HL-60 (cell line): ENCODE results near the gene TMEM221.

Experiments used
- DNase-seq, 2 experiments: peaks; one replicate each; pipeline ENCODE4 v3.0.0-alpha.2; 2010 to 2020; ENCODE audit warnings: low read depth in 1 of 2, low spot score in 1 of 2
- H3K27ac ChIP-seq: fragments of 250-450 bp; sonication (Bioruptor Pico); replicated peaks from 2 replicates; pipeline ENCODE4 v1.5.1; 2020; ENCODE audit warnings: mild to moderate bottlenecking, moderate library complexity
- H3K27me3 ChIP-seq: fragments of 250-450 bp; sonication (Bioruptor Pico); 2 replicates; pipeline ENCODE4 v1.5.1; 2021; ENCODE audit warnings: mild to moderate bottlenecking, moderate library complexity; ENCODE audit not compliant: insufficient read depth, poor library complexity, severe bottlenecking
- H3K4me3 ChIP-seq: replicated peaks from 2 replicates; pipeline ENCODE4 v1.5.1; 2011; ENCODE audit warnings: mild to moderate bottlenecking, control low read depth, low read length; ENCODE audit not compliant: insufficient read depth
- CTCF ChIP-seq: IDR thresholded peaks from one replicate; pipeline ENCODE4 v1.5.1; 2011; ENCODE audit warnings: low read length, control low read depth, inconsistent platforms; ENCODE audit not compliant: insufficient read depth
- GABPA ChIP-seq: IDR thresholded peaks from 2 replicates; pipeline ENCODE4 v1.6.1; 2012; ENCODE audit warnings: low read depth
- POLR2AphosphoS5 ChIP-seq: IDR thresholded peaks from 2 replicates; pipeline ENCODE4 v1.6.1; 2012; ENCODE audit warnings: low read depth
- REST ChIP-seq: IDR thresholded peaks from 2 replicates; pipeline ENCODE4 v1.6.1; 2012; ENCODE audit warnings: low read depth; ENCODE audit not compliant: insufficient replicate concordance
- SPI1 ChIP-seq: IDR thresholded peaks from 2 replicates; pipeline ENCODE4 v1.6.1; 2012; ENCODE audit warnings: low read depth, mild to moderate bottlenecking, borderline replicate concordance

Gene TMEM221

GRCh38 chr19:17423429-17424208 is 24.8 kb downstream of the TMEM221 start:
- no peak for TF ChIP-seq SPI1
- no peak for TF ChIP-seq REST
- no peak for TF ChIP-seq POLR2AphosphoS5
- no peak for TF ChIP-seq GABPA
- DNase-seq = no peak
- Histone ChIP-seq H3K4me3 (no peak overlapping the region), H3K27ac (no peak overlapping the region), H3K27me3 (no peaks in the 10 kb centered on the region)

GRCh38 chr19:17421942-17422341 is 26.5 kb downstream of the TMEM221 start:
- no peak overlapping the region for H3K4me3 ChIP-seq
- TF ChIP-seq CTCF (no peak), SPI1 (no peak), REST (no peak), POLR2AphosphoS5 (no peak), GABPA (no peak)
- DNase-seq = no peak
- no peaks in the 10 kb centered on the region for H3K27me3 ChIP-seq
- no peak overlapping the region for H3K27ac ChIP-seq

GRCh38 chr19:17420475-17420924 is 28.0 kb downstream of the TMEM221 start:
- peak in 1 of 2 experiments; percentile 34 for DNase-seq
- H3K4me3 ChIP-seq = peak overlapping the region; percentile 88
- TF ChIP-seq REST = no peak
- no peak for TF ChIP-seq POLR2AphosphoS5
- peak overlapping the region; percentile 59 for H3K27ac ChIP-seq
- no peaks in the 10 kb centered on the region for H3K27me3 ChIP-seq

- peak; percentile 98 for TF ChIP-seq GABPA
- TF ChIP-seq POLR2AphosphoS5 = peak; percentile 58
- TF ChIP-seq CTCF = no peak
- Histone ChIP-seq H3K27ac (peak within 1 kb of the TSS; percentile 64), H3K4me3 (peak within 1 kb of the TSS; percentile 88), H3K27me3 (no peaks in the 10 kb centered on the region)
- peak; percentile 98 to 99 for DNase-seq
These were observed 28.6 kb downstream of the TMEM221 start, which contains the start of gene MVB12A for GRCh38 chr19:17419621-17420474. Gene MVB12A (plus strand): TSS chr19:17420047. CDS start chr19:17420136, 89 bp downstream.
